Left renal pelvis (tissue), 4 donors: Measurements from ENCODE around the gene FAM177A1. TPM values are rescaled to one million over a fixed set of nuclear protein-coding genes. Genes with fewer than 3 reads are reported as not detected.
"Not testable (repeated sequence)": the region's sequence is repeated elsewhere in the genome, so short reads cannot be mapped to it uniquely, and the experiment has no call there.

Source experiments
- DNase-seq, 4 donors: peaks; one replicate each; pipeline ENCODE4 v3.0.0-alpha.2; 2013; ENCODE audit warnings: low read depth in 4 of 4, low spot score in 3 of 4
- polyA plus RNA-seq, 4 donors: library from polyadenylated mRNA; unstranded; fragments of 120-200 nt; gene quantifications; one replicate each; pipeline ENCODE4 v1.2.1, GENCODE V29; 2013; ENCODE audit not compliant: insufficient read length in 4 of 4

FAM177A1 gene
- polyA plus RNA-seq, 4 donors: 41.0 to 71.3 (median 56.3) TPM

DNA sequence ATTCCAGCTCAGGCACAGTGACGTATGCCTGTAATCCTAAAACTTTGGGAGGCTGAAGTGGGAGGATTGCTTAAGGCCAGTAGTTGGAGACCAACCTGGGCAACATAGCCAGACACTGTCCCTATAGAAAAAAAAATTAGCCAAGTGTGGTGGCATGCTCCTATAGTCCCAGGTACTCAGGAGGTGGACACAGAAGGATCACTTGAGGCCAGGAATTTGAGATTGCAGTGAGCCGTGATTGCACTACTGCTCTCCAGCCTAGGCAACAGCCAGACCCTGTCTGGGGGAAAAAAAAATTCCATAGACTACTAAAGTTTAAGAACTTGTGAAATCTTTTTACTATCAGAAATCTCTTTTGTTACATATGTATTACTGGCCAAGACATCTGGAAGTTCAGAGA lies 6.6 kb downstream of the FAM177A1 start:
- DNase-seq: no peak

DNA sequence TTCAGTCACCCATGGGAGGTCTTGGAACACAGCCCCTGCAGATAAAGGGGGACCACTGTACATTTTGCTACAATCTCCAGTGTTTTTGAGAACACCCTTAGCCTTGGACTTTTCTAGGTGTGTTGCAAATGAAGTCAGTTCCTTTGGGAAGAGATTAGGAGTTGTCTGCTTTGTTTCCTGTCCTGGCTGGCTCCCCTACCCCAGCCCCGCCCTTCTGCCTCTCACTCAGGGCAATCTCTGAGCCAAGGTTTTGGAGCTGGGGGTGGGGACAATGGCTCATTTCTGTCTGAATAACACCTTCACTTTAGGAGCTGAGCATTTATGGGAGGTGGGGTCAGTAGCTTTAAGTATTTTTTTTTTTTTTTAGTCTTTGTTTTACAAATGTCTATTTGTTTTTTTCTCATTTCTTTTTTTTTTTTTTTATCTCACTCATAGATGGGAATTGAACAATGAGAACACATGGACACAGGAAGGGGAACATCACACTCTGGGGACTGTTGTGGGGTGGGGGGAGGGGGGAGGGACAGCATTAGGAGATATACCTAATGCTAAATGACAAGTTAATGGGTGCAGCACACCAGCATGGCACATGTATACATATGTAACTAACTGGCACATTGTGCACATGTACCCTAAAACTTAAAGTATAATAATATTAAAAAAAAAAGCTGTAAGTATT lies 15.2 kb downstream of the FAM177A1 start:
- DNase-seq: not testable (repeated sequence)

- not testable (repeated sequence) for DNase-seq
Observed at GRCh38 chr14:35065731-35066130, 19.7 kb downstream of the FAM177A1 start.

DNA sequence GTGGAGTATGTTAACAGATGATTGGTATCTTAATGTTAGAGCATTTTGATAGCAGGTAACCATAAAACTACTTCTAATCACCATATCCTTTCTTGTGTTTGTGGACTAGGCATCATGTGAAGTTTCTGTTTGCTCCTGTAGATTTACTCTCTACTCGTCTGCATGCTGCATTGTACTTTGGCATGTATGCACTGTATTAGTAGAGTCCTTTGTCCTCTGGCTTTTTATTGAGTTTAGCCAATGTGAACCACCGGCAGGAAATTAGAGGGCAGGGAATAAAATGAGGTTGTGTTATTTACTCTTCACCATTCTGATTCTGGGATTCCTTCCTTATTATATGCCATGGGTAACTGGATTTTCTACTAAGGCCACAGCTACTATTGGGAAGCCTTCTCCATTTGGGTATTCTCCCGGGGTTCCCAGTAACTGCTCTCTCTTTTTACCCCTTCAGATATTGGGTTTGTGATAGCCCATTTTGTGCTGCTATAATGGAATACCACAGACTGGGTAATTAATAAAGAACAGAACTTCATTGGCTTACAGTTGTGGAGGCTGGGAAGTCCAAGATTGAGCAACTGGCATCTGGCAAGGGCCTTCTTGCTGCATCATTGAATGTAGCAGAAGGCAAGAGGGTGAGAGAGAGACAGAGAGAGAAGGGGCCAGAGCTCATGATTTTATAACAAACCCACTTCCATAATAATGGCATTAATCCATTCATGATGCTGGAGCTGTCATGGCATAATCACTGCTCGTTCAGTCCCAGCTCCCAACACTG lies 22.4 kb downstream of the FAM177A1 start:
- DNase-seq: no peak

DNA sequence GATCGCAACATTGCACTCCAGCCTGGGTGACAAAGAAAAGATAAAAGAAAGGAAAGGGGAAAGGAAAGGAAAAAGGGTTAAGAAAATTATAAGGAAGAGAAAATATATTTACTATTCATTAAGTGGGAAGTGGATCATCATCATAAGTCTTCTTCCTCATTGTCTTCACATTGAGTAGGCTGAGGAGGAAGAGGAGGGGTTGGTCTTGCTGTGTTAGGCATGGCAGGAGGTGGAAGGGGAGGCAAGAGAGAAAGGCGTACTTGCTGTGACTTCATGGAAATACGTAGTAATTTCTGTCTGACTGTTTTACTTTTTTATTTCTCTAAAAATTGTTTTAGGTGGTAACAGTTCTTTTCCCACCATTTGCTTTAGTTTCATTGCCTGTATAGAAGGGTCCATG lies 26.2 kb downstream of the FAM177A1 start:
- no peak for DNase-seq

GRCh38 chr14:35073486-35073885 lies 27.4 kb downstream of the FAM177A1 start:
- no peak for DNase-seq

GRCh38 chr14:35078082-35078481 lies 32.0 kb downstream of the FAM177A1 start:
- DNase-seq: no peak

- DNase-seq: no peak
Observed at GRCh38 chr14:35079742-35080141, 33.7 kb downstream of the FAM177A1 start.

- DNase-seq: no peak
Observed at GRCh38 chr14:35083530-35084150, 37.6 kb downstream of the FAM177A1 start.

DNA sequence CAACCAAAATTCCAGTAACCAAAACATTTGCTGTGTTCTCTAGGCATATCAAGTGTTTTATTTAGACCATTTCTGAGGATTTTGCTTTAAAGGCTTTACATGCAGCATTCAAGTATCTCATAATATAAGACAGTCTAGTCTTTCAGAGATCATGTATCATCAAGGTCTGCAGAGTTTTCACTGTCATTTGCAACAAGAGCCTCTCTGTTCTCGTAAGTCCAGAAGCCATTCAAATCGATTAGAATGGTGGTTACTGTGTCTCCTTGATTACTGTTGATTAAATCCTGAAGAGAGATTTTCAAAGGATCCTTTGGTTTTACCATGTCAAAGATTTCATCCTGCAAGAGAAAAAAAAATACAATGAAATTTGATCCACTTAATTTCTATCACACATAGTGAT lies 39.4 kb downstream of the FAM177A1 start:
- DNase-seq: no peak

DNA sequence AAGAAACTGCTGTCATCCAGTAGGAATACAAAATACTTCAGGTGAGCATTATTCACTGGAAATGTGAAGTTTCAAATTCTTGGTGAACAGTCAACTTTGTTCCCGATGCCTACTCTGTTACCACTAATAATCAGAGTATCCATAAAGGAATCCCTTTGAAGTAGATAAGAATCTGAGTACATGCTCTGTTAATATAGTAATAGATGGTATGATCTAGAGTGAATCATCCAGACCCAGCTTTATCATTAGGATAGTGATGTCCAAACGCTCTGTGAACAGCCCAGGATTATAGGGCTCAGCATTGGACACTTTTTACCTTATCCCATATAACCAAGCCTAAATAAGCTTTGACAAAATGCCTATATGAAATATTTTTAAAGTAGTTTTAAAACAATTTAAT lies 42.4 kb downstream of the FAM177A1 start:
- DNase-seq: no peak

GRCh38 chr14:35094645-35095044 lies 48.6 kb downstream of the FAM177A1 start:
- DNase-seq: not testable (repeated sequence)

GRCh38 chr14:35107866-35108265 lies 61.8 kb downstream of the FAM177A1 start:
- no peak for DNase-seq

- no peak for DNase-seq
Observed at GRCh38 chr14:35112641-35113040, 66.6 kb downstream of the FAM177A1 start.

- no peak for DNase-seq
Observed at GRCh38 chr14:35113308-35113950, 67.4 kb downstream of the FAM177A1 start.

- DNase-seq: no peak
Observed at GRCh38 chr14:35114036-35114435, 68.0 kb downstream of the FAM177A1 start.

GRCh38 chr14:35116242-35116641 lies 70.2 kb downstream of the FAM177A1 start:
- no peak for DNase-seq

DNA sequence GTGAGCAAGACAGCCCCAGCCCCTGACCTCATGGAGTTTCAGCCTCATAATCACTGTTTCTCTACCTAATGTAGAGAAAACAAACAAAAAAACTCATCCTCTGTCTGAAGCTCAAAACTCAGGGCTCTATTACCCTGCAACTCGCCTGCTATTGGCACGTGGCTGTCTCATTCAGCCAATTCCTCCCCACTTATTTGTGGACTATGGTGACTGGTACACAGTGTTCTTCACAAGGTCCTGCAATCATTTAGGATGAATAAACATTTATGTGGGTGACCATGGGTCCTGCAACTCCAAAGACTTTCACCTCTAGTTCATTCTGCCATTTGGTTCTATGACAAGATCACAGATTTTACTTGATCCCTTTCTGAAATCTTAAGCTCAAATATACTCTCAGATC lies 71.0 kb downstream of the FAM177A1 start:
- DNase-seq: no peak

DNA sequence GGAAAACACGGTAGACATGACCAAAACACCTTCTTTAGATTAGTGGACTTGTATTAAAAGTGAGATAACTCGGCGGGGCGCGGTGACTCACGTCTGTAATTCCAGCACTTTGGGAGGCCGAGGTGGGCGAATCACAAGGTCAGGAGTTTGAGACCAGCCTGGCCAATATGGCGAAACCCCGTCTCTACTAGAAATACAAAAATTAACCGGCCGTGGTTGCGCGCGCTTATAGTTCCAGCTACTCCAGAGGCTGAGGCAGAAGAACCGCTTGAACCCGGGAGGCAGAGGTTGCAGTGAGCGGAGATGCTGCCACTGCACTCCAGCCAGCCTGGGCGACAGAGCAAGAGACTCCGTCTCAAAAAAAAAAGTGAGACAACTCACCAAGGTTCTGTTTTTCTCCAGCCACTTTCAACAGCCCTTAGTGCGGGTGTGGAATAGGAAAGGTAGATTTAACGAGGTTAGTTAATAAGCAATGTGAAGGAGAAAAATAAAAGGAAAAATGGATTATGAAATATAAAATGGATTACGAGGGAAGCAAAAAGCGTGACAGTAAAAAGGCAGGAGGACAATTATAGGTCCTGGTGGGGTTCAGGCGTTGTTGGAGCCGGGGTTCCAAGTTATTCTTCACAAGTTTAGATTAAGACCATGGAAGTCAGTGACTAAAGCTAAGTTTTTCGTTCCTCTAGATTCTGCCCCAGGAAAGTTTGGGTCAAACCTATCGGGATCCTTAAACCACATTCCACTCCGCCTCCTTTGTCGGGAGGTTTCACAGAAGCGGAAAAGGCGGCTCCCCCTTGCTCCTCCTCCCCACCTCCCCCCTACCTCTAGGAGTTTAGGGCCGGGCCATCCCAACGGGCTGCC lies 75.2 kb downstream of the FAM177A1 start:
- DNase-seq: no peak
